Astrocyte (in vitro differentiated cells and primary cell): ENCODE measurements around the gene MKRN2.

Experiments used
- CTCF ChIP-seq: IDR thresholded peaks from 2 replicates; pipeline ENCODE4 v1.5.1; 2011; ENCODE audit warnings: low read depth, mild to moderate bottlenecking, inconsistent platforms, low read length, moderate library complexity; ENCODE audit not compliant: insufficient read depth
- EZH2 ChIP-seq: IDR thresholded peaks from 2 replicates; pipeline ENCODE4 v1.6.1; 2012; ENCODE audit warnings: mild to moderate bottlenecking, low read length, inconsistent platforms; ENCODE audit not compliant: insufficient read depth

- TF ChIP-seq CTCF: no peak
- TF ChIP-seq EZH2: no peak
Measured at GRCh38 chr3:12611117-12611516, 54.2 kb downstream of the MKRN2 start.
